Naive thymus-derived CD4-positive, alpha-beta T cell (primary cell): ENCODE measurements around the gene SMAD2. TPM values are rescaled to one million over a fixed set of nuclear protein-coding genes. Genes with fewer than 3 reads are reported as not detected.

Source experiments
- ATAC-seq: fragments of 150-1000 bp; cut with Tn5 transposase; 2 replicates; pipeline ENCODE4 v1.10.0; 2021; ENCODE audit warnings: mild to moderate bottlenecking, moderate library complexity
- CTCF ChIA-PET: fragments of 350-600 bp; sonication (Branson Sonifier 250); formaldehyde crosslinking; loops from one replicate; lab custom pipeline; 2021; ENCODE audit warnings: antibody characterized with exemption; lab: Charles Lee
- POLR2A ChIA-PET: fragments of 350-600 bp; sonication (Branson Sonifier 250); formaldehyde crosslinking; loops from one replicate; lab custom pipeline; 2021; ENCODE audit warnings: antibody characterized with exemption, inconsistent platforms; lab: Charles Lee
- DNase-seq, 9 donors: peaks; one replicate each; pipeline versions ENCODE4 v3.0.0 to v3.0.0-alpha.2; 2020 to 2022; ENCODE audit warnings: mixed read lengths in 1 of 9
- H3K27ac ChIP-seq: one replicate; pipeline ENCODE4 v1.7.0; 2013; ENCODE audit warnings: mild to moderate bottlenecking, low read depth, low read length, moderate library complexity
- H3K27me3 ChIP-seq, 2 donors: one replicate each; pipeline ENCODE4 v1.7.0; 2013; ENCODE audit warnings: low read length in 2 of 2, mild to moderate bottlenecking in 2 of 2, moderate library complexity in 2 of 2; ENCODE audit not compliant: control insufficient read depth in 2 of 2, insufficient read depth in 2 of 2
- H3K36me3 ChIP-seq, 3 experiments: 1 replicate in 2 of 3; 2 replicates in 1 of 3; pipeline ENCODE4 v1.7.0; 2013; ENCODE audit warnings: low read length in 3 of 3, mild to moderate bottlenecking in 3 of 3, moderate library complexity in 1 of 3; ENCODE audit not compliant: insufficient read depth in 3 of 3, control insufficient read depth in 2 of 3
- H3K4me1 ChIP-seq, 2 donors: one replicate each; pipeline ENCODE4 v1.7.0; 2013; ENCODE audit warnings: low read length in 2 of 2, mild to moderate bottlenecking in 2 of 2, moderate library complexity in 1 of 2; ENCODE audit not compliant: control insufficient read depth in 2 of 2, insufficient read depth in 2 of 2
- H3K4me3 ChIP-seq: 2 replicates; pipeline ENCODE4 v1.7.0; 2013; ENCODE audit warnings: mild to moderate bottlenecking, low read length
- H3K9me3 ChIP-seq, 3 experiments: 1 replicate in 2 of 3; 2 replicates in 1 of 3; pipeline ENCODE4 v1.7.0; 2013; ENCODE audit warnings: low read length in 3 of 3; ENCODE audit not compliant: control insufficient read depth in 2 of 3
- H3K27ac Mint-ChIP-seq, 9 donors: one replicate each; pipeline ENCODE4 v1.8.0; 2020 to 2022; ENCODE audit warnings: mixed read lengths in 9 of 9, mild to moderate bottlenecking in 8 of 9, moderate library complexity in 5 of 9, inconsistent platforms in 2 of 9
- H3K27me3 Mint-ChIP-seq, 5 donors: one replicate each; pipeline ENCODE4 v1.8.0; 2021 to 2022; ENCODE audit warnings: mixed read lengths in 5 of 5, mild to moderate bottlenecking in 1 of 5
- H3K36me3 Mint-ChIP-seq, 5 donors: one replicate each; pipeline ENCODE4 v1.8.0; 2020 to 2022; ENCODE audit warnings: mixed read lengths in 5 of 5, mild to moderate bottlenecking in 3 of 5, inconsistent platforms in 1 of 5
- H3K4me1 Mint-ChIP-seq, 7 donors: one replicate each; pipeline ENCODE4 v1.8.0; 2020 to 2022; ENCODE audit warnings: mixed read lengths in 7 of 7, mild to moderate bottlenecking in 3 of 7, inconsistent platforms in 1 of 7
- H3K4me3 Mint-ChIP-seq, 10 donors: one replicate each; pipeline ENCODE4 v1.8.0; 2020 to 2022; ENCODE audit warnings: mild to moderate bottlenecking in 10 of 10, mixed read lengths in 10 of 10, moderate library complexity in 6 of 10, inconsistent platforms in 2 of 10
- H3K9me3 Mint-ChIP-seq, 11 donors: one replicate each; pipeline ENCODE4 v1.8.0; 2020 to 2022; ENCODE audit warnings: mixed read lengths in 11 of 11, mild to moderate bottlenecking in 4 of 11, inconsistent platforms in 1 of 11, moderate library complexity in 1 of 11
- intact Hi-C, 2 donors: fragments of 100-400 bp; cut with micrococcal nuclease; formaldehyde crosslinking; loops; one replicate each; pipeline ENCODE4 v1.15.1; 2023
- polyA plus RNA-seq, 2 donors: library from polyadenylated mRNA; unstranded; fragments of 300-500 nt; fragmentation: Illumina TruSeq; gene quantifications; one replicate each; pipeline ENCODE4 v1.2.3, GENCODE V29; 2021
- total RNA-seq, 6 experiments: library from RNA in 5 of 6; stranded (reverse) in 5 of 6; gene quantifications; 1 replicate in 5 of 6; 2 replicates in 1 of 6; pipeline ENCODE4 v1.2.3 and lab custom pipeline; 2021 to 2026

SMAD2 gene
- total and polyA plus RNA-seq, 7 experiments from 2014 or later: 91.3 to 164 (median 113) TPM

- Histone ChIP-seq H3K27me3 (no peaks in the 10 kb centered on the region), H3K27ac (no peak overlapping the region), H3K4me1 (peaks cover 13 to 37% of the 10 kb centered on the region in 2 donors), H3K36me3 (no peaks in the 10 kb centered on the region), H3K9me3 (peaks cover 0 to 12% (median 9%) of the 10 kb centered on the region in 3 experiments), H3K4me3 (no peak overlapping the region)
- peaks cover 47 to 96% (median 90%) of the 10 kb centered on the region in 7 donors for H3K4me1 Mint-ChIP-seq
- H3K4me3 Mint-ChIP-seq: peak overlapping the region in 2 of 10 donors; percentile 10 to 49
- intact Hi-C loops: no loop called here
- H3K36me3 Mint-ChIP-seq: peaks cover 11 to 69% (median 41%) of the 10 kb centered on the region in 5 donors
- no peak for DNase-seq
- CTCF ChIA-PET: no interaction called here
- H3K27ac Mint-ChIP-seq: peak overlapping the region in 5 of 9 donors; percentile 1 to 76 (median 12)
- POLR2A ChIA-PET: interaction anchor here (0.7 kb wide), 1 partner anchor 21 kb away, joined by 5 read pairs; no protein-coding TSS in a partner anchor
- H3K27me3 Mint-ChIP-seq: no peaks in the 10 kb centered on the region
- no peak for ATAC-seq
- peaks cover 3 to 37% (median 16%) of the 10 kb centered on the region in 11 donors for H3K9me3 Mint-ChIP-seq
These were observed 21.9 kb downstream of the SMAD2 start for GRCh38 chr18:47908592-47908991.

- ATAC-seq: no peak
- ChIA-PET POLR2A (interaction anchor here (0.7 to 1.2 kb wide), 2 partner anchors 24 to 1656 kb away, joined by 3 to 4 read pairs; partner anchors contain the start of gene SMAD2), CTCF (interaction anchor here (1.0 kb wide), 1 partner anchor 16 kb away, joined by 5 read pairs; no protein-coding TSS in a partner anchor)
- H3K27ac Mint-ChIP-seq: peak overlapping the region in 3 of 9 donors; percentile 5 to 41 (median 11)
- Histone ChIP-seq H3K27me3 (no peaks in the 10 kb centered on the region), H3K27ac (no peak overlapping the region), H3K9me3 (peaks cover 0 to 15% (median 9%) of the 10 kb centered on the region in 3 experiments), H3K4me1 (peaks cover 14 to 35% of the 10 kb centered on the region in 2 donors), H3K36me3 (no peaks in the 10 kb centered on the region), H3K4me3 (no peak overlapping the region)
- DNase-seq: no peak
- peaks cover 3 to 52% (median 24%) of the 10 kb centered on the region in 11 donors for H3K9me3 Mint-ChIP-seq
- peak overlapping the region in 2 of 10 donors; percentile 37 to 61 for H3K4me3 Mint-ChIP-seq
- H3K36me3 Mint-ChIP-seq: peaks cover 11 to 79% (median 50%) of the 10 kb centered on the region in 5 donors
- H3K27me3 Mint-ChIP-seq: no peaks in the 10 kb centered on the region
- intact Hi-C loops: no loop called here
- peaks cover 46 to 96% (median 90%) of the 10 kb centered on the region in 7 donors for H3K4me1 Mint-ChIP-seq
These were observed 24.1 kb downstream of the SMAD2 start for GRCh38 chr18:47906408-47906807.

- no peak overlapping the region for H3K27ac ChIP-seq
- ChIA-PET POLR2A (interaction anchor here (0.8 to 6.7 kb wide), 2 partner anchors 24 to 27 kb away, joined by 3 to 57 read pairs; partner anchors contain the start of gene SMAD2), CTCF (interaction anchor here (0.6 to 0.7 kb wide), 2 partner anchors 25 to 91 kb away, joined by 4 read pairs; no protein-coding TSS in a partner anchor)
- peaks cover 19 to 39% of the 10 kb centered on the region in 2 donors for H3K4me1 ChIP-seq
- peaks cover 0 to 15% (median 9%) of the 10 kb centered on the region in 3 experiments for H3K9me3 ChIP-seq
- intact Hi-C loops: no loop called here
- peaks cover 3 to 52% (median 27%) of the 10 kb centered on the region in 11 donors for H3K9me3 Mint-ChIP-seq
- H3K36me3 Mint-ChIP-seq: peaks cover 7 to 69% (median 48%) of the 10 kb centered on the region in 5 donors
- ATAC-seq (no peak), DNase-seq (no peak)
- H3K4me3 Mint-ChIP-seq: peak overlapping the region in 2 of 10 donors; percentile 7 to 72
- peak overlapping the region in 6 of 9 donors; percentile 6 to 91 (median 76) for H3K27ac Mint-ChIP-seq
- H3K27me3 Mint-ChIP-seq: no peaks in the 10 kb centered on the region
- H3K4me3 ChIP-seq: no peak overlapping the region
- no peaks in the 10 kb centered on the region for H3K36me3 ChIP-seq
- H3K4me1 Mint-ChIP-seq: peaks cover 49 to 95% (median 90%) of the 10 kb centered on the region in 7 donors
- no peaks in the 10 kb centered on the region for H3K27me3 ChIP-seq
These were observed 26.6 kb downstream of the SMAD2 start for GRCh38 chr18:47903809-47904208.

GRCh38 chr18:47901624-47902362, 28.7 kb downstream of the SMAD2 start:
- Mint-ChIP-seq H3K36me3 (peaks cover 2 to 53% (median 49%) of the 10 kb centered on the region in 5 donors), H3K4me1 (peaks cover 51 to 94% (median 87%) of the 10 kb centered on the region in 7 donors), H3K27me3 (no peaks in the 10 kb centered on the region), H3K4me3 (peak overlapping the region; percentile 58 to 78 (median 71)), H3K27ac (peak overlapping the region; percentile 80 to 92 (median 88)), H3K9me3 (peaks cover 2 to 46% (median 20%) of the 10 kb centered on the region in 11 donors)
- POLR2A ChIA-PET: interaction anchor here (0.8 to 6.7 kb wide), 9 partner anchors 11 to 35 kb away, joined by 3 to 57 read pairs (median 3); partner anchors contain the start of gene SMAD2
- CTCF ChIA-PET: interaction anchor here (1.1 kb wide), 1 partner anchor 106 kb away, joined by 3 read pairs; no protein-coding TSS in a partner anchor
- H3K9me3 ChIP-seq: peaks cover 0 to 15% (median 9%) of the 10 kb centered on the region in 3 experiments
- intact Hi-C loops: loop anchor here (1.0 to 2.0 kb wide), 6 partner anchors 11 to 30 kb away; no protein-coding TSS in a partner anchor
- DNase-seq (peak in 7 of 9 donors; percentile 57 to 80 (median 71)), ATAC-seq (peak; percentile 95)
- peak overlapping the region; percentile 35 for H3K4me3 ChIP-seq
- peaks cover 19 to 36% of the 10 kb centered on the region in 2 donors for H3K4me1 ChIP-seq
- H3K27me3 ChIP-seq: no peaks in the 10 kb centered on the region
- H3K36me3 ChIP-seq: no peaks in the 10 kb centered on the region
- peak overlapping the region; percentile 54 for H3K27ac ChIP-seq

GRCh38 chr18:47899107-47899840, 31.2 kb downstream of the SMAD2 start:
- Histone ChIP-seq H3K9me3 (peaks cover 0 to 9% (median 5%) of the 10 kb centered on the region in 3 experiments), H3K27ac (no peak overlapping the region), H3K27me3 (no peaks in the 10 kb centered on the region), H3K36me3 (peaks cover 0 to 8% (median 0%) of the 10 kb centered on the region in 3 experiments), H3K4me3 (no peak overlapping the region), H3K4me1 (peaks cover 19 to 32% of the 10 kb centered on the region in 2 donors)
- ChIA-PET POLR2A (interaction anchor here (0.5 to 6.7 kb wide), 5 partner anchors 11 to 1281 kb away, joined by 3 to 57 read pairs (median 3); partner anchors contain the start of gene SMAD2), CTCF (interaction anchor here (0.6 kb wide), 1 partner anchor 135 kb away, joined by 4 read pairs; no protein-coding TSS in a partner anchor)
- intact Hi-C loops: no loop called here
- Mint-ChIP-seq H3K36me3 (peaks cover 10 to 50% (median 40%) of the 10 kb centered on the region in 5 donors), H3K27me3 (no peaks in the 10 kb centered on the region), H3K27ac (peak overlapping the region in 8 of 9 donors; percentile 0 to 88 (median 52)), H3K4me3 (peak overlapping the region in 3 of 10 donors; percentile 15 to 63 (median 45)), H3K4me1 (peaks cover 62 to 98% (median 91%) of the 10 kb centered on the region in 7 donors), H3K9me3 (peaks cover 0 to 22% (median 12%) of the 10 kb centered on the region in 11 donors)
- DNase-seq: no peak
- ATAC-seq: no peak
